ENCODE measurements around the gene LEAP2.

Gene LEAP2

DNA sequence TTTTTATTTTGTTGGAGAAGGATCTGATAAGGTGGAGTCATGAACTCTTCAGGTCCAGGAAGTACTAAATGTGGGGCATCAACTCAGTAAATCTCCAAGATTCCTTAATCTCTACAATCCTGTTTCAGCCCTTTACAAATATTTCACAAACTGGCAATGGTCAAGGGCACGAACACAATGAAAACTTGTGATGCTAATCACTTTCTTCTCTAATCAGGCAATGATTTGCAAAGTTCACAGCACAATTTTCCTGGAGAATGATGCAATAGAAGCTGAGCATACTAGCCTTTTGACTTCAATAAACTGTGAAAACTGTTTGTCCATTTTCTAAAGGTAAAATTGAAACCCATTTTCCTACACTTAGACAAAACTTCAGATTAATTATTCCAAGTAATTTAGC, 24.1 kb upstream of the LEAP2 start:
- peak overlapping the region; percentile 57 for H3K27ac ChIP-seq
- TF ChIP-seq, protein P1, sequence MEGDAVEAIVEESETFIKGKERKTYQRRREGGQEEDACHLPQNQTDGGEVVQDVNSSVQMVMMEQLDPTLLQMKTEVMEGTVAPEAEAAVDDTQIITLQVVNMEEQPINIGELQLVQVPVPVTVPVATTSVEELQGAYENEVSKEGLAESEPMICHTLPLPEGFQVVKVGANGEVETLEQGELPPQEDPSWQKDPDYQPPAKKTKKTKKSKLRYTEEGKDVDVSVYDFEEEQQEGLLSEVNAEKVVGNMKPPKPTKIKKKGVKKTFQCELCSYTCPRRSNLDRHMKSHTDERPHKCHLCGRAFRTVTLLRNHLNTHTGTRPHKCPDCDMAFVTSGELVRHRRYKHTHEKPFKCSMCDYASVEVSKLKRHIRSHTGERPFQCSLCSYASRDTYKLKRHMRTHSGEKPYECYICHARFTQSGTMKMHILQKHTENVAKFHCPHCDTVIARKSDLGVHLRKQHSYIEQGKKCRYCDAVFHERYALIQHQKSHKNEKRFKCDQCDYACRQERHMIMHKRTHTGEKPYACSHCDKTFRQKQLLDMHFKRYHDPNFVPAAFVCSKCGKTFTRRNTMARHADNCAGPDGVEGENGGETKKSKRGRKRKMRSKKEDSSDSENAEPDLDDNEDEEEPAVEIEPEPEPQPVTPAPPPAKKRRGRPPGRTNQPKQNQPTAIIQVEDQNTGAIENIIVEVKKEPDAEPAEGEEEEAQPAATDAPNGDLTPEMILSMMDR (conservative IDR thresholded peaks at IDR 0.05): no peak

DNA sequence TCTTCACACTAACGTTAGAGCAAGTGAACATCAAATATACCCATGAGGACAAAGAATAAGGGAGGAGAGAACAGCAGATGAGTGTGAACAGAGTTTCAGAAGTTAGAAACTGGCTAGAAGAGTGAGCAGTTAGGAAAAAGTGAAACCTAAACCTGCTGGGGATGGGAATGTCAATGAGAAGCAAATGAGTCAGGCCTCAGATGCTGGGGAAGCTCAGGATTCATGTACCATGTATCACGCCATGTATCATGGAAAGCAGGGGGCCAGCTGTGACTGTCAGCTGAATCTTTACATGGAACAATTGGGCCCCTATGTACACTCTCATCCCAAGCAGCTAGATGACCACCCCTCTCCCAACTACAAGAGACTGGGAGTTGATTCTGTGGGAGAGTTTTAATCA, 23.4 kb upstream of the LEAP2 start:
- TF ChIP-seq, protein P1 (conservative IDR thresholded peaks at IDR 0.05): no peak
- H3K27ac ChIP-seq: peak overlapping the region; percentile 57

DNA sequence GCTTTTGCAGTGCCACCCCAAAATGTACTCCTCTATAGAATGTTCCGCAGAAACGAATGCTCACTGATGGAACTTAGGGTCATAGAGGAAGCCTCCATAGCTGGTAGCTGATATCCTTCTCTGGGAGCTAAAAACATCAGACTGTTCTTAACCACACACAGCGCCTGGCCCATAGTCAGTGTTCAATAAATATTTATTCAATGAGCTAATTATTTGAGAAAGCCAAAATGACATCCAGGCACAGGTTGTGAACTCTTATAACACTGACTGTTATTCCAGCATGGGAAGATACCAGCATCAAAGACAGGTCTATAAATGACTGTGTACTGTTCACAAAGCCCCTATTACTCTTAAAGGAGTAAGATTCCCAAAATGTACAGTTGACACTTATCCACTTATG, 20.1 kb upstream of the LEAP2 start:
- H3K27ac ChIP-seq: peak overlapping the region; percentile 75
- TF ChIP-seq, protein P1 (conservative IDR thresholded peaks at IDR 0.05): no peak

DNA sequence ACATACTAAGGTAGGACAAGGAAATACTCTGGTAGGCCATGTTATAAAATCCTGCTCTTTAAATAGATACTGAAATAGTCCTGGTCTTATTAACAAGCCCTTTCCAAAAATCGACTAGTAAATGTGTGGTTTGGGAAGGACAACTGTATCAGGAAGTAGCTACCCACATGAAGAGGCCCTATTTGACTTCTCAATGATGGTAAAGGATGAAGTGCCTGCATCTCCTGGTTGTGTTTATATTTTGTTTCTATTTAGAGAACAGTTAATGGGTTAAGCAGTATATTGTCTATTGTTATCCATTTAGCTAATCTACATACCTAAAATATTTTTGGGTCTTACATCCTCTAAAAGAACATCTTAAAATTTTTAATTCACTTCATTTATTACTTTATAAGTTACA, 19.7 kb upstream of the LEAP2 start:
- TF ChIP-seq, protein P1 (conservative IDR thresholded peaks at IDR 0.05): no peak
- H3K27ac ChIP-seq: peak overlapping the region; percentile 75

DNA sequence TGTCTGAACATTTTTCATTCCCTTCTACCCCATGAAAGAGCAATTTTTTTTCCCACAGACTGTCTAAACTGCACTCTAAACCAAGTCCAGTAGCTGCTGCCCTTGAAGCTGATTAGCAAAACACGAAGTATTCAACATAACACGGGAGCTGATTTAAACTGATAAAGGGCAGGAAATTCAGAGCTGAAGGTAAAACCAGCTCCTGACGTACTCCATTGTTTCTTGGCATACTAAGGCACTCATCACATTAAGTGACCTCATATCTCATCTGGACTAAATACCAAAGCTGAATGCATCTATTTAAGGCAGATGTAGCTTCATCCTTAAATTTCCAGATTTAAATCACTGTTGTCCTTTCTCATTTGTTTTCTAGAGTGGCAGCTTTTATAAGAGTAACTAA, 19.2 kb upstream of the LEAP2 start:
- TF ChIP-seq, protein P1 (conservative IDR thresholded peaks at IDR 0.05): no peak
- peak overlapping the region; percentile 75 for H3K27ac ChIP-seq

DNA sequence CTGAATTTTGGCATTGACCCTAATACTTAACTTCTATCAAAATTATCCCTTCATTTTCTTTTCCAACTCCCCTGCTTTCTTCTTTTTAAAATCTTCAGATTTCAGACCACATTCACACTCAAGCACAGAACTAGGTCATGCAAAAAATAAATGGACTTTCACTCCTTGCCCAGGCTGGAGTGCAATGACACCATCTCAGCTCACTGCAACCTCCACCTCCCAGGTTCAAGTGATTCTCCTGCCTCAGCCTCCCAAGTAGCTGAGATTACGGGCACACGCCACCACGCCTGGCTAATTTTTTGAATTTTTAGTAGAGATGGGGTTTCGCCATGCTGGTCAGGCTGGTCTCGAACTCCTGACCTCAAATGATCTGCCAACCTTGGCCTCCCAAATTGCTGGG, 18.5 kb upstream of the LEAP2 start:
- H3K27ac ChIP-seq: peak overlapping the region; percentile 75

DNA sequence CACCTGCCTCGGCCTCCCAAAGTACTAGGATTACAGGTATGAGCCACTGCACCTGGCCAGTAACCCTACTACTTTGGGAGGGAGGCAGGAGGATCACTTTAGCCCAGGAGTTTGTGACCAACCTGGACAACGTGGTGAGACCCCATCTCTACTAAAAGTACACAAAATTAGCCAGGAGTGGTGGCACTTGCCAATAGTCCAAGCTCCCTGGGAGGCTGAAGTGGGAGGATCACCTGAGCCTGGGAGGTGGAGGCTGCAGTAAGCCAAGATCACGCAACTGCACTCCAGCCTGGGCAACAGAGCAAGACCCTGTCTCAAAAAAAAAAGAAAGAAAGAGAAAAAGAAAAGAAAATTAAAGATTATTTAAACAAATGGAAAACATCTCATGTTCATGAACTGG, 17.5 kb upstream of the LEAP2 start:
- TF ChIP-seq, protein P1 (conservative IDR thresholded peaks at IDR 0.05): no peak
- no peak overlapping the region for H3K27ac ChIP-seq

DNA sequence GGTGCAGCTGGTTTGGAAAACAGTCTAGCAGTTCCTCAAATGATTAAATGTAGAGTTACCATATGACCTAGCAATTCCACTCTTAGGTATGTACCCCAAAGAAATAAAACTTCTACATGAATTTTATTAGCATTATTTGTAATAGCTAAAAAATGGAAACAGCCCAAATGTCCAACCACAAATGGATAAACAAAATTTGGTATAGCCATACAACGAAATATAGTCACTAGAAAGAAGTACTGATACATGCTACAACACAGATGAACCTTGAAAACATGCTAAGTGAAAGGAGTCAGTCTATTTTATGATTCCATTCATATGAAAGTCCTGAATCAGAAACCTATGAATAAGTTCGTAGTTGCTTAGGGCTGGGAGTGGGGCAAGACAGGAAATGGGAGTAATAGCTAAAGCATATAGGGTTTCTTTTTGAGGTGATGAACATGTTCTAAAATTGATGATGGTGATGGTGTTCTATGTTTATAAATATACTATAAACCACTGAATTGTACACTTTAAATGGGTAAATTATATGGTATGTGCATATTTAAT, 13.5 kb upstream of the LEAP2 start:
- TF ChIP-seq, protein P1 (conservative IDR thresholded peaks at IDR 0.05): no peak

More for the DNA sequence above, 13.5 kb upstream of the LEAP2 start:
- no peak overlapping the region for H3K27ac ChIP-seq
